SK-N-MC (cell line): ENCODE data around the gene TIMM17A.

Experiments used
- EZH2 ChIP-seq: fragments of 200-600 bp; sonication (generic); IDR thresholded peaks from one replicate; pipeline ENCODE4 v1.6.1; 2017; ENCODE audit warnings: antibody characterized with exemption
- POLR2AphosphoS5 ChIP-seq: IDR thresholded peaks from 2 replicates; pipeline ENCODE4 v1.6.1; 2012; ENCODE audit warnings: mild to moderate bottlenecking, low read depth, low read length, borderline replicate concordance

- TF ChIP-seq POLR2AphosphoS5 = no peak
- TF ChIP-seq EZH2 = no peak
Measured at GRCh38 chr1:202007304-202007703, 52.0 kb downstream of the TIMM17A start.
